Neural cell (in vitro differentiated cells): Measurements from ENCODE around the gene ZNF562. TPM values are rescaled to one million over a fixed set of nuclear protein-coding genes. Genes with fewer than 3 reads are reported as not detected.

Experiments
- H2AFZ ChIP-seq: fragments of 200-600, 300-800 bp; sonication (generic), shearing (Covaris generic); 2 replicates; pipeline ENCODE4 v1.6.0; 2014; ENCODE audit warnings: low read depth, mild to moderate bottlenecking, antibody characterized with exemption, low read length, moderate library complexity
- H3F3A ChIP-seq: fragments of 200-600 bp; shearing (Covaris generic); 2 replicates; pipeline ENCODE4 v1.6.1; 2016; ENCODE audit warnings: mild to moderate bottlenecking, moderate library complexity, mixed read lengths, antibody characterized with exemption, low read length; ENCODE audit not compliant: insufficient read depth, poor library complexity, severe bottlenecking
- H3K27ac ChIP-seq: fragments of 200-600, 300-800 bp; sonication (generic), shearing (Covaris generic); 2 replicates; pipeline ENCODE4 v1.5.1; 2014; ENCODE audit warnings: mild to moderate bottlenecking, low read length, moderate library complexity
- H3K27me3 ChIP-seq: fragments of 300-800, 200-600 bp; sonication (generic), shearing (Covaris generic); 2 replicates; pipeline ENCODE4 v1.6.0; 2014; ENCODE audit warnings: mild to moderate bottlenecking, low read depth, low read length, moderate library complexity; ENCODE audit not compliant: insufficient read depth
- H3K36me3 ChIP-seq: fragments of 300-800, 200-600 bp; sonication (generic), shearing (Covaris generic); 2 replicates; pipeline ENCODE4 v1.5.1; 2014; ENCODE audit warnings: mild to moderate bottlenecking, antibody characterized with exemption, low read length, moderate library complexity; ENCODE audit not compliant: insufficient read depth
- H3K4me2 ChIP-seq: fragments of 300-800, 200-600 bp; sonication (generic), shearing (Covaris generic); 2 replicates; pipeline ENCODE4 v1.6.0; 2014; ENCODE audit warnings: mild to moderate bottlenecking, low read length
- H3K4me3 ChIP-seq: fragments of 300-800, 200-600 bp; sonication (generic), shearing (Covaris generic); 2 replicates; pipeline ENCODE4 v1.5.1; 2014; ENCODE audit warnings: mild to moderate bottlenecking, low read length, moderate library complexity
- H3K79me2 ChIP-seq: fragments of 200-600 bp; shearing (Covaris generic); replicated peaks from 2 replicates; pipeline ENCODE4 v1.6.0; 2014; ENCODE audit warnings: mild to moderate bottlenecking, low read length, moderate library complexity; ENCODE audit not compliant: insufficient read depth
- H3K9ac ChIP-seq: fragments of 300-800, 200-600 bp; sonication (generic), shearing (Covaris generic); 2 replicates; pipeline ENCODE4 v1.6.1; 2016; ENCODE audit warnings: mild to moderate bottlenecking, low read length, mixed read lengths
- H3K9me2 ChIP-seq: fragments of 200-600 bp; shearing (Covaris generic); 2 replicates; pipeline ENCODE4 v1.6.1; 2016; ENCODE audit warnings: mild to moderate bottlenecking, low read length, mixed read lengths; ENCODE audit not compliant: insufficient read depth
- H3K9me3 ChIP-seq: fragments of 200-600, 300-800 bp; sonication (generic), shearing (Covaris generic); 2 replicates; pipeline ENCODE4 v1.6.1; 2016; ENCODE audit warnings: mild to moderate bottlenecking, mixed run types, low read length, moderate library complexity, mixed read lengths
- H4K20me1 ChIP-seq: fragments of 200-600 bp; shearing (Covaris generic); 2 replicates; pipeline ENCODE4 v1.6.1; 2016; ENCODE audit warnings: mild to moderate bottlenecking, mixed run types; ENCODE audit not compliant: insufficient read depth
- EP300 ChIP-seq: fragments of 450-650 bp; conservative IDR thresholded peaks from 2 replicates; pipeline ENCODE4 v1.6.1; 2014; ENCODE audit warnings: antibody characterized with exemption, mild to moderate bottlenecking, moderate library complexity; ENCODE audit not compliant: poor library complexity, severe bottlenecking
- EZH2 ChIP-seq: fragments of 200-600, 300-800 bp; shearing (Covaris generic), sonication (generic); IDR thresholded peaks from 2 replicates; pipeline ENCODE4 v1.6.1; 2014; ENCODE audit warnings: antibody characterized with exemption, low read length, borderline replicate concordance, mild to moderate bottlenecking; ENCODE audit not compliant: insufficient read depth, poor library complexity, severe bottlenecking
- MXI1 ChIP-seq: fragments of 450-650 bp; conservative IDR thresholded peaks from 2 replicates; pipeline ENCODE4 v1.6.1; 2014; ENCODE audit warnings: antibody characterized with exemption, mild to moderate bottlenecking; ENCODE audit not compliant: poor library complexity, severe bottlenecking
- POLR2AphosphoS5 ChIP-seq: IDR thresholded peaks from 2 replicates; pipeline ENCODE4 v1.6.1; 2012
- RAD21 ChIP-seq: fragments of 450-650 bp; conservative IDR thresholded peaks from 2 replicates; pipeline ENCODE4 v1.6.1; 2014; ENCODE audit warnings: antibody characterized with exemption, mild to moderate bottlenecking, moderate library complexity
- REST ChIP-seq: IDR thresholded peaks from 2 replicates; pipeline ENCODE4 v1.6.1; 2012; ENCODE audit warnings: borderline replicate concordance
- SMC3 ChIP-seq: fragments of 450-650 bp; conservative IDR thresholded peaks from 2 replicates; pipeline ENCODE4 v1.6.1; 2014; ENCODE audit warnings: antibody characterized with exemption, mild to moderate bottlenecking, moderate library complexity; ENCODE audit not compliant: poor library complexity
- TAF1 ChIP-seq: IDR thresholded peaks from 2 replicates; pipeline ENCODE4 v1.6.1; 2012; ENCODE audit warnings: low read depth
- polyA plus RNA-seq: library from polyadenylated mRNA; depleted of rRNA; stranded (reverse); fragments of >200 nt; gene quantifications from 2 replicates; pipeline ENCODE4 v1.2.3, GENCODE V29; 2014
- TF ChIP-seq, protein P1 (sequence below): fragments of 450-650 bp; IDR thresholded peaks from 2 replicates; pipeline ENCODE4 v1.5.1; 2014; ENCODE audit warnings: antibody characterized with exemption, mild to moderate bottlenecking, moderate library complexity; ENCODE audit not compliant: poor library complexity, severe bottlenecking

The ZNF562 gene
- polyA plus RNA-seq, 1 donor from 2014 or later, result 0.01 TPM

GRCh38 chr19:9711815-9712214 lies 36.9 kb upstream of the ZNF562 start:
- Histone ChIP-seq H4K20me1 (no peaks in the 10 kb centered on the region), H3K4me2 (no peak overlapping the region), H3K9me2 (no peaks in the 10 kb centered on the region), H3K4me3 (no peak overlapping the region), H3F3A (no peaks in the 10 kb centered on the region), H2AFZ (no peak overlapping the region), H3K9ac (no peak overlapping the region), H3K36me3 (no peaks in the 10 kb centered on the region), H3K27me3 (no peaks in the 10 kb centered on the region), H3K9me3 (peaks cover 6% of the 10 kb centered on the region), H3K79me2 (no peaks in the 10 kb centered on the region), H3K27ac (no peak overlapping the region)
- TF ChIP-seq REST (no peak), EP300 (no peak), RAD21 (no peak), MXI1 (no peak), POLR2AphosphoS5 (no peak), EZH2 (no peak), TAF1 (no peak), SMC3 (no peak)
- TF ChIP-seq, protein P1, sequence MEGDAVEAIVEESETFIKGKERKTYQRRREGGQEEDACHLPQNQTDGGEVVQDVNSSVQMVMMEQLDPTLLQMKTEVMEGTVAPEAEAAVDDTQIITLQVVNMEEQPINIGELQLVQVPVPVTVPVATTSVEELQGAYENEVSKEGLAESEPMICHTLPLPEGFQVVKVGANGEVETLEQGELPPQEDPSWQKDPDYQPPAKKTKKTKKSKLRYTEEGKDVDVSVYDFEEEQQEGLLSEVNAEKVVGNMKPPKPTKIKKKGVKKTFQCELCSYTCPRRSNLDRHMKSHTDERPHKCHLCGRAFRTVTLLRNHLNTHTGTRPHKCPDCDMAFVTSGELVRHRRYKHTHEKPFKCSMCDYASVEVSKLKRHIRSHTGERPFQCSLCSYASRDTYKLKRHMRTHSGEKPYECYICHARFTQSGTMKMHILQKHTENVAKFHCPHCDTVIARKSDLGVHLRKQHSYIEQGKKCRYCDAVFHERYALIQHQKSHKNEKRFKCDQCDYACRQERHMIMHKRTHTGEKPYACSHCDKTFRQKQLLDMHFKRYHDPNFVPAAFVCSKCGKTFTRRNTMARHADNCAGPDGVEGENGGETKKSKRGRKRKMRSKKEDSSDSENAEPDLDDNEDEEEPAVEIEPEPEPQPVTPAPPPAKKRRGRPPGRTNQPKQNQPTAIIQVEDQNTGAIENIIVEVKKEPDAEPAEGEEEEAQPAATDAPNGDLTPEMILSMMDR, result no peak

GRCh38 chr19:9709305-9709704 lies 34.4 kb upstream of the ZNF562 start:
- TF ChIP-seq EP300 (no peak), SMC3 (no peak), TAF1 (no peak), RAD21 (no peak), REST (no peak), EZH2 (no peak), MXI1 (no peak)
- TF ChIP-seq, protein P1, result no peak
- H3K27ac ChIP-seq, result no peak overlapping the region
- H3K79me2 ChIP-seq, result no peaks in the 10 kb centered on the region

More at GRCh38 chr19:9709305-9709704, 34.4 kb upstream of the ZNF562 start:
- H3K9me3 ChIP-seq, result peaks cover 6% of the 10 kb centered on the region
- no peaks in the 10 kb centered on the region for H3K36me3 ChIP-seq
- H3F3A ChIP-seq, result no peaks in the 10 kb centered on the region
- no peak overlapping the region for H3K9ac ChIP-seq
- H2AFZ ChIP-seq, result no peak overlapping the region
- H3K4me3 ChIP-seq, result no peak overlapping the region
- H3K27me3 ChIP-seq, result no peaks in the 10 kb centered on the region
- no peak overlapping the region for H3K4me2 ChIP-seq
- no peaks in the 10 kb centered on the region for H3K9me2 ChIP-seq
- H4K20me1 ChIP-seq, result no peaks in the 10 kb centered on the region
